SK-N-SH (cell line): ENCODE data around the gene IFNL4. TPM values are rescaled to one million over a fixed set of nuclear protein-coding genes. Genes with fewer than 3 reads are reported as not detected.

ENCODE experiments used
- CTCF ChIA-PET: fragments of 300-600, 350-600 bp; formaldehyde crosslinking; extraction: SDS; loops from one replicate; lab custom pipeline; 2021; lab: Yijun Ruan, JAX
- POLR2A ChIA-PET: fragments of 350-600 bp; sonication (Branson Sonifier 250); formaldehyde crosslinking; extraction: SDS; loops from one replicate; lab custom pipeline; 2020; ENCODE audit warnings: antibody characterized with exemption, inconsistent platforms; lab: Yijun Ruan, JAX
- DNase-seq: peaks from one replicate; pipeline ENCODE4 v3.0.0; 2012
- H2AFZ ChIP-seq: fragments of 200-600 bp; sonication (generic); 2 replicates; pipeline ENCODE4 v1.8.1; 2016; ENCODE audit warnings: antibody characterized with exemption, mild to moderate bottlenecking, low read depth
- H3F3A ChIP-seq: fragments of 200-600 bp; sonication (generic); replicated peaks from 2 replicates; pipeline ENCODE3; 2016; ENCODE audit warnings: antibody characterized with exemption, mild to moderate bottlenecking; ENCODE audit not compliant: insufficient read depth
- H3K27ac ChIP-seq, 2 experiments: fragments of 200-500 bp in 1 of 2; fragments of 200-600 bp in 1 of 2; sonication (Bioruptor generic) in 1 of 2; sonication (generic), shearing (Covaris generic) in 1 of 2; 2 replicates each; pipeline versions ENCODE4 v1.5.1 to v1.6.1; 2014 to 2016; ENCODE audit warnings: low read depth in 2 of 2, inconsistent platforms in 1 of 2, low read length in 1 of 2, mild to moderate bottlenecking in 1 of 2, mixed read lengths in 1 of 2
- H3K27me3 ChIP-seq: fragments of 200-600 bp; sonication (generic), shearing (Covaris generic); 2 replicates; pipeline ENCODE4 v1.6.1; 2016; ENCODE audit warnings: mixed run types; ENCODE audit not compliant: insufficient read depth
- H3K36me3 ChIP-seq, 2 experiments: fragments of 200-500 bp in 1 of 2; fragments of 200-600 bp in 1 of 2; sonication (Bioruptor generic) in 1 of 2; sonication (generic) in 1 of 2; replicated peaks in 1 of 2; 2 replicates each; pipeline versions ENCODE3 to v1.5.1; 2014 to 2016; ENCODE audit warnings: low read length in 1 of 2, mild to moderate bottlenecking in 1 of 2; ENCODE audit not compliant: insufficient read depth in 2 of 2, control insufficient read depth in 1 of 2
- H3K4me1 ChIP-seq, 2 experiments: fragments of 200-500 bp in 1 of 2; fragments of 200-600 bp in 1 of 2; sonication (Bioruptor generic) in 1 of 2; sonication (generic), shearing (Covaris generic) in 1 of 2; 2 replicates each; pipeline versions ENCODE4 v1.5.1 to v1.6.1; 2014 to 2016; ENCODE audit warnings: low read depth in 1 of 2, low read length in 1 of 2, mixed run types in 1 of 2; ENCODE audit not compliant: insufficient read depth in 2 of 2, control insufficient read depth in 1 of 2
- H3K4me2 ChIP-seq: fragments of 200-600 bp; sonication (generic), shearing (Covaris generic); 2 replicates; pipeline ENCODE4 v1.6.1; 2017; ENCODE audit warnings: mixed run types
- H3K4me3 ChIP-seq, 2 experiments: fragments of 200-500 bp in 1 of 2; fragments of 200-600 bp in 1 of 2; sonication (Bioruptor generic) in 1 of 2; sonication (generic), shearing (Covaris generic) in 1 of 2; 2 replicates each; pipeline versions ENCODE4 v1.5.1 to v1.8.1; 2014 to 2016; ENCODE audit warnings: low read depth in 2 of 2, inconsistent platforms in 1 of 2, low read length in 1 of 2, mild to moderate bottlenecking in 1 of 2, mixed read lengths in 1 of 2, moderate library complexity in 1 of 2
- H3K79me2 ChIP-seq: fragments of 200-600 bp; sonication (generic); 2 replicates; pipeline ENCODE4 v1.8.1; 2017; ENCODE audit warnings: mild to moderate bottlenecking; ENCODE audit not compliant: insufficient read depth
- H3K9ac ChIP-seq: fragments of 200-600 bp; sonication (generic); 2 replicates; pipeline ENCODE4 v1.6.1; 2017; ENCODE audit warnings: mixed run types
- H3K9me2 ChIP-seq: fragments of 200-600 bp; sonication (generic); 2 replicates; pipeline ENCODE4 v1.6.1; 2017; ENCODE audit warnings: mixed run types
- H3K9me3 ChIP-seq: fragments of 200-600 bp; sonication (generic); 2 replicates; pipeline ENCODE4 v1.6.1; 2017; ENCODE audit warnings: mixed run types, mild to moderate bottlenecking, moderate library complexity
- H4K20me1 ChIP-seq: fragments of 200-600 bp; sonication (generic); 2 replicates; pipeline ENCODE4 v1.6.1; 2017; ENCODE audit warnings: mild to moderate bottlenecking, mixed run types; ENCODE audit not compliant: insufficient read depth
- EP300 ChIP-seq, 2 experiments: IDR thresholded peaks; 2 replicates each; pipeline versions ENCODE4 v1.4.0 to v1.6.1; 2012; ENCODE audit warnings: borderline replicate concordance in 1 of 2, low read depth in 1 of 2, low read length in 1 of 2
- GABPA ChIP-seq: IDR thresholded peaks from 2 replicates; pipeline ENCODE4 v1.4.0; 2012; ENCODE audit warnings: low read depth, mild to moderate bottlenecking
- GATA2 ChIP-seq: sonication (generic); formaldehyde crosslinking; IDR thresholded peaks from 2 replicates; pipeline ENCODE4 v1.5.0; 2020; ENCODE audit warnings: mild to moderate bottlenecking, missing genetic modification reagents
- IRF3 ChIP-seq: fragments of 150-350 bp; IDR thresholded peaks from 2 replicates; pipeline ENCODE4 v1.6.1; 2016; ENCODE audit warnings: mild to moderate bottlenecking, low read depth, low read length
- MAX ChIP-seq: IDR thresholded peaks from 2 replicates; pipeline ENCODE4 v1.4.0; 2012; ENCODE audit warnings: low read depth
- MXI1 ChIP-seq: IDR thresholded peaks from 2 replicates; pipeline ENCODE4 v1.6.1; 2012; ENCODE audit warnings: mild to moderate bottlenecking, low read depth, low read length, improper control_type of control experiment
- NFIC ChIP-seq: IDR thresholded peaks from 2 replicates; pipeline ENCODE4 v1.4.0; 2012; ENCODE audit warnings: borderline replicate concordance
- NRF1 ChIP-seq: IDR thresholded peaks from 2 replicates; pipeline ENCODE4 v1.6.1; 2012; ENCODE audit warnings: low read depth, mild to moderate bottlenecking, low read length
- RFX5 ChIP-seq: IDR thresholded peaks from 2 replicates; pipeline ENCODE4 v1.6.1; 2012; ENCODE audit warnings: mild to moderate bottlenecking, improper control_type of control experiment, low read length
- SIN3A ChIP-seq: IDR thresholded peaks from 2 replicates; pipeline ENCODE4 v1.6.1; 2012; ENCODE audit warnings: low read depth, mild to moderate bottlenecking, low read length, moderate library complexity, borderline replicate concordance
- SMC3 ChIP-seq: IDR thresholded peaks from 2 replicates; pipeline ENCODE4 v1.6.1; 2012; ENCODE audit warnings: low read depth, low read length, improper control_type of control experiment
- TCF12 ChIP-seq: IDR thresholded peaks from 2 replicates; pipeline ENCODE4 v1.4.0; 2012
- USF2 ChIP-seq: fragments of 150-350 bp; IDR thresholded peaks from 2 replicates; pipeline ENCODE4 v1.6.1; 2017; ENCODE audit warnings: antibody characterized with exemption, low read length, low read depth, borderline replicate concordance
- ZBTB33 ChIP-seq: IDR thresholded peaks from 2 replicates; pipeline ENCODE4 v1.4.0; 2012; ENCODE audit warnings: low read depth, borderline replicate concordance
- WGBS: methylation state at CpG from one replicate; pipeline ENCODE4 v1.1.6; 2017; ENCODE audit warnings: low lambda C conversion rate; 5-methylcytosine and 5-hydroxymethylcytosine counted together
- polyA plus RNA-seq, 3 experiments: library from polyadenylated mRNA; depleted of rRNA; stranded (reverse); fragments of >200 nt; gene quantifications; 2 replicates each; pipeline ENCODE4 v1.2.3, GENCODE V29; 2012
- TF ChIP-seq, protein P1 (sequence below): fragments of 200-600 bp; sonication (generic); IDR thresholded peaks from 2 replicates; pipeline ENCODE4 v1.6.1; 2017; ENCODE audit warnings: antibody characterized with exemption, mild to moderate bottlenecking, moderate library complexity

The IFNL4 gene
- polyA plus RNA-seq, 1 of the 3 experiments (the other 2 are of a cell fraction) = not detected

DNA sequence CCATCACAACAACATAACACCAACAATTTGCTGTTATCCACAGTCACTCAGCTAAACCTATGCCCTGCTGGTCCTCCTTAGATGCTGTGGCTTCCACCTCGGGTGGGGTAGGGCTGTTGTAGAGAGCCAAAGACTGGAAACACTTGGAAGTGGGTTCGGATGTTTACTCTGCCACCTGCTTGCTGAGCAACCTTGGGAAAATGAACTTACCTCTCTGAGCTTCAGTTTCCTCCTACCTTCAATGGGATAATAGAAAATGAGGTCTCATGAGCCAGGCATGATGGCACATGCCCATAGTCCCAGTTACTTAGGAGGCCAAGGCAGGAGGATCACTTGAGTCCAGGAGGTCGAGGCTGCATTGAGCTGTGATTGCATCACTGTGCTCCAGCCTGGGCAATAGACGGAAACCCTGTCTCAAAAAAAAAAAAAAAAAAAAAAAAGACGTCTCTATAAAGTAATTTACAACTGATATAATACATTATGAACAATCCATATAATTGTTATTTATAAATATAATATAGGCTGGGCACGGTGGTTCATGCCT lies 41.3 kb downstream of the IFNL4 start:
- CTCF ChIA-PET = no interaction called here
- peaks cover 26% of the 10 kb centered on the region for H3K27me3 ChIP-seq
- H3K9me3 ChIP-seq = no peaks in the 10 kb centered on the region
- H4K20me1 ChIP-seq = no peaks in the 10 kb centered on the region
- no peaks in the 10 kb centered on the region for H3K4me1 ChIP-seq
- 39% methylated on average over 6 of the region's 6 CpGs for WGBS
- H3K9me2 ChIP-seq = no peaks in the 10 kb centered on the region
- no peaks in the 10 kb centered on the region for H3K36me3 ChIP-seq
- DNase-seq = no peak
- POLR2A ChIA-PET = no interaction called here
- H3K27ac ChIP-seq = no peak overlapping the region
- no peak overlapping the region for H3K9ac ChIP-seq
- H3K4me2 ChIP-seq = no peak overlapping the region
- H2AFZ ChIP-seq = no peak overlapping the region
- TF ChIP-seq NRF1 (no peak), EP300 (IDR thresholded peaks at IDR 0.05; ENCODE audit: borderline replicate concordance in 1 of 2, low read depth in 1 of 2, low read length in 1 of 2) (no peak), MXI1 (no peak)
- no peaks in the 10 kb centered on the region for H3K79me2 ChIP-seq
- H3K4me3 ChIP-seq = no peak overlapping the region
- no peaks in the 10 kb centered on the region for H3F3A ChIP-seq

- no peak overlapping the region for H2AFZ ChIP-seq
- WGBS = 64% methylated on average over 6 of the region's 6 CpGs
- peaks cover 27% of the 10 kb centered on the region for H3K27me3 ChIP-seq
- no peak for DNase-seq
- H3K4me3 ChIP-seq = no peak overlapping the region
- no peaks in the 10 kb centered on the region for H3K79me2 ChIP-seq
- ChIA-PET POLR2A (no interaction called here), CTCF (interaction anchor here (1.6 kb wide), 1 partner anchor 84 kb away, joined by 5 read pairs; no protein-coding TSS in a partner anchor)
- no peak overlapping the region for H3K4me2 ChIP-seq
- H3K4me1 ChIP-seq = no peaks in the 10 kb centered on the region
- H3K27ac ChIP-seq = no peak overlapping the region
- H3K9me3 ChIP-seq = no peaks in the 10 kb centered on the region
- TF ChIP-seq GATA2 (no peak), TCF12 (no peak), USF2 (no peak), NFIC (no peak), NRF1 (no peak), MXI1 (no peak), IRF3 (no peak), EP300 (IDR thresholded peaks at IDR 0.05; ENCODE audit: borderline replicate concordance in 1 of 2, low read depth in 1 of 2, low read length in 1 of 2) (no peak), SIN3A (no peak), SMC3 (no peak), MAX (no peak), ZBTB33 (no peak), RFX5 (no peak), GABPA (no peak)
- TF ChIP-seq, protein P1, sequence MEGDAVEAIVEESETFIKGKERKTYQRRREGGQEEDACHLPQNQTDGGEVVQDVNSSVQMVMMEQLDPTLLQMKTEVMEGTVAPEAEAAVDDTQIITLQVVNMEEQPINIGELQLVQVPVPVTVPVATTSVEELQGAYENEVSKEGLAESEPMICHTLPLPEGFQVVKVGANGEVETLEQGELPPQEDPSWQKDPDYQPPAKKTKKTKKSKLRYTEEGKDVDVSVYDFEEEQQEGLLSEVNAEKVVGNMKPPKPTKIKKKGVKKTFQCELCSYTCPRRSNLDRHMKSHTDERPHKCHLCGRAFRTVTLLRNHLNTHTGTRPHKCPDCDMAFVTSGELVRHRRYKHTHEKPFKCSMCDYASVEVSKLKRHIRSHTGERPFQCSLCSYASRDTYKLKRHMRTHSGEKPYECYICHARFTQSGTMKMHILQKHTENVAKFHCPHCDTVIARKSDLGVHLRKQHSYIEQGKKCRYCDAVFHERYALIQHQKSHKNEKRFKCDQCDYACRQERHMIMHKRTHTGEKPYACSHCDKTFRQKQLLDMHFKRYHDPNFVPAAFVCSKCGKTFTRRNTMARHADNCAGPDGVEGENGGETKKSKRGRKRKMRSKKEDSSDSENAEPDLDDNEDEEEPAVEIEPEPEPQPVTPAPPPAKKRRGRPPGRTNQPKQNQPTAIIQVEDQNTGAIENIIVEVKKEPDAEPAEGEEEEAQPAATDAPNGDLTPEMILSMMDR = no peak
- H4K20me1 ChIP-seq = no peaks in the 10 kb centered on the region
- H3K9me2 ChIP-seq = no peaks in the 10 kb centered on the region
- H3K9ac ChIP-seq = no peak overlapping the region
- H3F3A ChIP-seq = no peaks in the 10 kb centered on the region
- no peaks in the 10 kb centered on the region for H3K36me3 ChIP-seq
These were observed 42.5 kb downstream of the IFNL4 start for GRCh38 chr19:39206122-39206521.
